Measurements from ENCODE around the gene ARHGAP26. TPM values are rescaled to one million over a fixed set of nuclear protein-coding genes. Genes with fewer than 3 reads are reported as not detected.

ARHGAP26 gene
- total RNA-seq, 1 donor from 2014 or later, result 17.1 TPM

GRCh38 chr5:143037708-143038107 lies 267.5 kb downstream of the ARHGAP26 start:
- TF ChIP-seq, protein P1, sequence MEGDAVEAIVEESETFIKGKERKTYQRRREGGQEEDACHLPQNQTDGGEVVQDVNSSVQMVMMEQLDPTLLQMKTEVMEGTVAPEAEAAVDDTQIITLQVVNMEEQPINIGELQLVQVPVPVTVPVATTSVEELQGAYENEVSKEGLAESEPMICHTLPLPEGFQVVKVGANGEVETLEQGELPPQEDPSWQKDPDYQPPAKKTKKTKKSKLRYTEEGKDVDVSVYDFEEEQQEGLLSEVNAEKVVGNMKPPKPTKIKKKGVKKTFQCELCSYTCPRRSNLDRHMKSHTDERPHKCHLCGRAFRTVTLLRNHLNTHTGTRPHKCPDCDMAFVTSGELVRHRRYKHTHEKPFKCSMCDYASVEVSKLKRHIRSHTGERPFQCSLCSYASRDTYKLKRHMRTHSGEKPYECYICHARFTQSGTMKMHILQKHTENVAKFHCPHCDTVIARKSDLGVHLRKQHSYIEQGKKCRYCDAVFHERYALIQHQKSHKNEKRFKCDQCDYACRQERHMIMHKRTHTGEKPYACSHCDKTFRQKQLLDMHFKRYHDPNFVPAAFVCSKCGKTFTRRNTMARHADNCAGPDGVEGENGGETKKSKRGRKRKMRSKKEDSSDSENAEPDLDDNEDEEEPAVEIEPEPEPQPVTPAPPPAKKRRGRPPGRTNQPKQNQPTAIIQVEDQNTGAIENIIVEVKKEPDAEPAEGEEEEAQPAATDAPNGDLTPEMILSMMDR (IDR thresholded peaks at IDR 0.05; ENCODE audit: insufficient read depth, low read length, severe bottlenecking), result no peak
- H3K36me3 ChIP-seq (ENCODE audit: control insufficient read depth, insufficient read depth, low read length), result peaks cover 1% of the 10 kb centered on the region
- no peak overlapping the region for H3K4me3 ChIP-seq (ENCODE audit: low read depth, low read length)
- H3K27me3 ChIP-seq (ENCODE audit: control insufficient read depth, insufficient read depth, low read length), result no peaks in the 10 kb centered on the region
- DNase-seq (ENCODE audit: low read depth), result no peak
- no peak for FAIRE-seq

- no peak for FAIRE-seq
- TF ChIP-seq, protein P1 (IDR thresholded peaks at IDR 0.05; ENCODE audit: insufficient read depth, low read length, severe bottlenecking), result no peak
- no peaks in the 10 kb centered on the region for H3K27me3 ChIP-seq (ENCODE audit: control insufficient read depth, insufficient read depth, low read length)
- H3K36me3 ChIP-seq (ENCODE audit: control insufficient read depth, insufficient read depth, low read length), result peaks cover 1% of the 10 kb centered on the region
- peak; percentile 36 for DNase-seq (ENCODE audit: low read depth)
- H3K4me3 ChIP-seq (ENCODE audit: low read depth, low read length), result no peak overlapping the region
These were observed 270.4 kb downstream of the ARHGAP26 start for GRCh38 chr5:143040622-143041021.

DNA sequence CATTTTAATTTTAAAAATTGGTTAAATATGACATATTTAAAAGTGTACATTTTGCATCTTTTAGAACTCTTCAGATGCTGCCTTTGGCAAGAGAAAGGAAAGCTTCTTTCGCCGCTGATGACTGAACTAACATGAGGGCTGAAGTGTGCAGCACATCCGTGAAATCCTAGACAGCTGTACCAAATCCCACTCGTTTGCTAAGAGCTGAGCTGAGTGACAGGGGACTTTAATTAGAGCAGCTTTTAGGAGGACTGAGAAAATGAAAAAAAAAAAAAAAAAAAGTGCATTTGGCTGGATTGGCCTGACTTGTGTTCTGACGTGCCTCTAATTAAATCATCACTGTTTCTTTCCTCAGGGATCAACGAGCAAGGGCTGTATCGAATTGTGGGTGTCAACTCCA lies 271.3 kb downstream of the ARHGAP26 start:
- FAIRE-seq (no peak), DNase-seq (ENCODE audit: low read depth) (no peak)

DNA sequence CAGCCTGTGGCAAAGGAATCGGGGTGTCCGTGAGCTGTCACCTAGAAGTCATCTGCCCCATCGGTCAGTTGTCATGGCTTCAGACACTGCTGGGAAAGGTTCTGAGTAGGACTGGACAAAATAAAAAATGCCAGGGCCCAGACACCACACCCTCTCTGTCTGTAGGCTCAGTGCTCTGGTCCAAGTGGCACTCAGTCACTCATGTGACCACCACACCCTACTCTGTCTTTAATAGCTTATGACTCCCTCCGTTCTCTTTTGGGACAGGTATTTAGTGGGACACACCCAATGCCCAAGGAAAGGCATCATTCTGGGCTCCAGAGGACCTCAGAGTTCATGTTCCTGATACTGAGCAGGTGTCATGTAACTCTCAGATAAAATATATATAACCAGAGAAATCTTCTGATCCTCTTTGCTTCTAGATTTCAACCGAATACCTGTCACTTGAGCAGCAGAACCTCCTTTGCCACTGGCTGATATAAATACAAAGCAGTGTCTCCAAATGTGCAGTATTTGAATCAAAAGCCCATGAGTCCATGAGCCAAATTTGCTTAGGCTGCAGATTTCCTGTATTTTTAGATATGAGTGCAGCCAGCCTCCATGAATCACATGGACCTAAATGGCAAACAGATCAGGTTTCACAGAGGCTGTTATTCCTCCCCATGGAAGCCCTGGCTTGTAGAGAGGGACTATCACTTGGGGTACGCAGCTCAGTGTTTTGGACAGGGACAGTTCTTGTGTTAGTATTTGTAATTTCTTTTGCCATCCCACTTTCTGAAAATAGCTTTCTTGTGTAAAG lies 272.0 kb downstream of the ARHGAP26 start:
- FAIRE-seq, result no peak
- H3K36me3 ChIP-seq (ENCODE audit: control insufficient read depth, insufficient read depth, low read length), result peaks cover 1% of the 10 kb centered on the region
- TF ChIP-seq, protein P1 (IDR thresholded peaks at IDR 0.05; ENCODE audit: insufficient read depth, low read length, severe bottlenecking), result no peak
- H3K27me3 ChIP-seq (ENCODE audit: control insufficient read depth, insufficient read depth, low read length), result no peaks in the 10 kb centered on the region
- no peak overlapping the region for H3K4me3 ChIP-seq (ENCODE audit: low read depth, low read length)
- DNase-seq (ENCODE audit: low read depth), result peak; percentile 58

More for the DNA sequence above, 271.3 kb downstream of the ARHGAP26 start:
- H3K36me3 ChIP-seq (ENCODE audit: control insufficient read depth, insufficient read depth, low read length), result peaks cover 1% of the 10 kb centered on the region
- no peak overlapping the region for H3K4me3 ChIP-seq (ENCODE audit: low read depth, low read length)
- H3K27me3 ChIP-seq (ENCODE audit: control insufficient read depth, insufficient read depth, low read length), result no peaks in the 10 kb centered on the region
- TF ChIP-seq, protein P1 (IDR thresholded peaks at IDR 0.05; ENCODE audit: insufficient read depth, low read length, severe bottlenecking), result no peak

- TF ChIP-seq, protein P1 (IDR thresholded peaks at IDR 0.05; ENCODE audit: insufficient read depth, low read length, severe bottlenecking), result no peak
- DNase-seq (ENCODE audit: low read depth) (no peak), FAIRE-seq (no peak)
- H3K27me3 ChIP-seq (ENCODE audit: control insufficient read depth, insufficient read depth, low read length), result no peaks in the 10 kb centered on the region
- H3K4me3 ChIP-seq (ENCODE audit: low read depth, low read length), result no peak overlapping the region
- H3K36me3 ChIP-seq (ENCODE audit: control insufficient read depth, insufficient read depth, low read length), result peaks cover 1% of the 10 kb centered on the region
These were observed 274.1 kb downstream of the ARHGAP26 start for GRCh38 chr5:143044265-143044664.

Measured in bronchial epithelial cell (primary cell).